Right lobe of liver (tissue), 4 donors: ENCODE data around the gene ALPP.
"Not testable (repeated sequence)": the region's sequence is repeated elsewhere in the genome, so short reads cannot be mapped to it uniquely, and the experiment has no call there.

Experiments
- CTCF ChIP-seq, 4 donors: fragments of 200-600 bp in 3 of 4; fragments of 450-650 bp in 1 of 4; IDR thresholded peaks; one replicate each; pipeline versions ENCODE4 v1.5.1 to v1.8.0; 2016 to 2022; ENCODE audit warnings: antibody characterized with exemption in 4 of 4, mild to moderate bottlenecking in 2 of 4
- POLR2A ChIP-seq: fragments of 450-650 bp; IDR thresholded peaks from one replicate; pipeline ENCODE4 v1.6.1; 2017; ENCODE audit warnings: antibody characterized with exemption, mild to moderate bottlenecking
- donor health status: DM: no; HTN: no; CAD: no.
- donor health status: DM: no; HTN: no; CAD: no.
- donor health status: DM: no; HTN: yes; CAD: no.

- TF ChIP-seq CTCF (IDR thresholded peaks at IDR 0.05); POLR2A: not testable (repeated sequence)
These were observed 29.0 kb downstream of the ALPP start for GRCh38 chr2:232407428-232408150.
